ENCODE results near the gene MPC2.
A peak's percentile ranks its signal among the peaks of the same experiment; 100 is the strongest.
"Not testable (repeated sequence)": the region's sequence is repeated elsewhere in the genome, so short reads cannot be mapped to it uniquely, and the experiment has no call there.

The MPC2 gene

GRCh38 chr1:167904652-167905130 lies 32.2 kb downstream of the MPC2 start:
- peak; percentile 38 for DNase-seq (ENCODE audit: low spot score)

GRCh38 chr1:167900907-167901306 lies 36.0 kb downstream of the MPC2 start:
- DNase-seq (ENCODE audit: low spot score), result no peak

GRCh38 chr1:167899253-167899681 lies 37.6 kb downstream of the MPC2 start:
- DNase-seq (ENCODE audit: low spot score), result peak; percentile 71

GRCh38 chr1:167898578-167899222 lies 38.2 kb downstream of the MPC2 start:
- no peak for DNase-seq (ENCODE audit: low spot score)

- DNase-seq (ENCODE audit: low spot score), result no peak
These were observed 43.1 kb downstream of the MPC2 start for GRCh38 chr1:167893798-167894197.

GRCh38 chr1:167890400-167890799 lies 46.5 kb downstream of the MPC2 start:
- no peak for DNase-seq (ENCODE audit: low spot score)

- DNase-seq (ENCODE audit: low spot score), result not testable (repeated sequence)
These were observed 49.7 kb downstream of the MPC2 start for GRCh38 chr1:167887187-167887586.

GRCh38 chr1:167882376-167882775 lies 54.5 kb downstream of the MPC2 start:
- DNase-seq (ENCODE audit: low spot score), result no peak

DNA sequence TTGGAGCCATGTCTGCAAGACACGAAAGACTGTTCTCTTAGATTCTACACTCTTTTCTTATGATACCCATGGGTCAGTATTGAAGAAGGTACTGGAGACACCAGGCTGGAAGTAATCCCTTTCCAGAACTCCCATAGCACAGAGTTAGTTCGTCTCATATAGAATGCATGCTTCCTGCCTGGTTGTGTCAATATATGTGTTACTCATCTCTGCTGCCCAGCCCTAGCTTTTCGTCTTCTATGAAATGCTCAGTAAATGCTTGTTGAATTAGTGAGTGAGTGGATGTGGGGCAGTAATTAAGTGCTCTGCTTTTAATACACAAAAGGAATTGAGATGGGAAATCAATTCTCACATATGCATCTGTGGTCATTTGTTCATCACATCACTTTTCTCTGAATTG lies 55.1 kb downstream of the MPC2 start:
- DNase-seq (ENCODE audit: low spot score), result no peak

GRCh38 chr1:167881069-167881468 lies 55.8 kb downstream of the MPC2 start:
- no peak for DNase-seq (ENCODE audit: low spot score)

GRCh38 chr1:167880580-167881021 lies 56.3 kb downstream of the MPC2 start:
- no peak for DNase-seq (ENCODE audit: low spot score)

DNA sequence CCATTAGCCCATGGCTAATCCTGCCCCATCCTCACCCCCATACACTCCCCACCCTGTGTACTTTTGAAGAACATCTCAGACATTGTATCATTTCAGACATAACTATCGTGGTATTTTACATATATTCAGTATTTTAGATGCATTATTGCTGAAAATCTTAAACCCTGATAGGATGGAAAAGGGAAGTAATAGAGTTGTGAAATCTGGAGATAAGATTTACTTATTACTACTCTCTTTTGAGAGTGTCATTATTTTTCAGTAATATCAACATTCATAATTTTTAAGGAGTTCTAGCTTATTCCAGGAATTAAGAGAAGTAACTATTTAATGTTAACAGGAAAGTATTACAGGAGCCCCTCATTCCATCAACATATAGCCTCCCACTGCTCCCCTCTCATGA lies 57.4 kb downstream of the MPC2 start:
- DNase-seq (ENCODE audit: low spot score), result no peak

- DNase-seq (ENCODE audit: low spot score), result no peak
These were observed 58.3 kb downstream of the MPC2 start for GRCh38 chr1:167878372-167879160.

DNA sequence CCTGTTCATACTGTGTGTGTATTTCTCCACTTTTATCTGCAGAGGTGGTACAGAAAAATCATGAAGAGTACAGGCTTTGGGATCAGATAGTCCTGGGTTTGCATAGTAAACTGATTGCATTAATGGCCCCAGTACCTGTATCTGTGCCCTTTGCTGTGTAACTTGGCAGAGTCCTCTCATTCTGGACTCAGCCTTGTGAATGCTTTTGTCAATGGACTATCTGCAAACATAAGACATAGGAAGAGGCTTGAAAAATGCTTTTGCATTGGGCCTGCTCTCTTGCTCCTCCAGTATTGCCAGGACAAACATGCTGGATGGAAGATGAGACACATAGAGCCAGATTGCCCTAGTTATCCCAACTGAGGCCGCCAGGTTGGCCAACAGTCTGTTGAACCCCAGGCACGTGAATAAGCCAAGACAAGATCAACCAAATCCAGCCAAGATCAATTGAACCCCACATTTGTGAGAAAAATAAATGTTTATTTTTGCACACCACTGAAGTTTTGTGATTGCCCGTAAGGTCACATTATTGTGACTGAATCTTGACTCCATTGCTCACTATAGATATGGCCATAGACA lies 60.2 kb downstream of the MPC2 start:
- no peak for DNase-seq (ENCODE audit: low spot score)

GRCh38 chr1:167871331-167871730 lies 65.5 kb downstream of the MPC2 start:
- DNase-seq (ENCODE audit: low spot score), result no peak

DNA sequence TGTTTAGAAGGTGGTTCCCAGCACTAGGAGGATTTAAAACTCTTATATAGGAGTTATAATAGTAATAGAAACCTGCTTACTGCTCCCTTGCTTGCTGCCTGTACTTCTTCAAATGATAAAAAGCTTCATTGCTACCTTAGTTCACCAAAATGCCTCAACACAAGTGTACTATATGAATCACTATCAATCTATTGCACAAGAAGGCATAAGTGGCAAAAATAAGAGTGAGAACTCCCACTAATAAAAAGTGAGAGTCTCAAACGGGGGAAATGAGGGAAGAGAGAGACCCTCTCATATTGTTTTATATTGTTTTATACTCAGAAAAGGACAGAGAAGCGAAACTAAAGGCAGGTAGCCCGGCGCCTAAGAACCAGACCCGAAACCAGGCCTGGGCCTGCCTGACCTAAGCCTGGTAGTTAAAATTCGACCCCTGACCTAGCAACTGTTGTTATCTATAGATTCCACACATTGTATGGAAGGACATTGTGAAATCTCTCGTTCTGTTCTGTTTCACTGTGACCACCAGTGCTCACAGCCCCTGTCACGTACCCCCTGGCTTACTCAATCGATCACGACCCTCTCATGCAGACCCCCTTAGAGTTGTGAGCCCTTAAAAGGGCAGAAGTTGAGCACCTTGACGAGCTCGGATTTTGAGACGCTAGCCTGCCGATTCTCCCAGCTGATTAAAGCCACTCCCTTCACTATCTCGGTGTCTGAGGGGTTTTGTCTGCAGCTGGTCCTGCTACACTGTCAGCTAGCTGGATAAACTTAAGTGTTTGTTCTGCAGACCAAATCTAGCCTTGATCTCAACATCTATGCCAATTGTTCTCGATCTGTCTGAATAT lies 67.5 kb downstream of the MPC2 start:
- DNase-seq (ENCODE audit: low spot score), result not testable (repeated sequence)

DNA sequence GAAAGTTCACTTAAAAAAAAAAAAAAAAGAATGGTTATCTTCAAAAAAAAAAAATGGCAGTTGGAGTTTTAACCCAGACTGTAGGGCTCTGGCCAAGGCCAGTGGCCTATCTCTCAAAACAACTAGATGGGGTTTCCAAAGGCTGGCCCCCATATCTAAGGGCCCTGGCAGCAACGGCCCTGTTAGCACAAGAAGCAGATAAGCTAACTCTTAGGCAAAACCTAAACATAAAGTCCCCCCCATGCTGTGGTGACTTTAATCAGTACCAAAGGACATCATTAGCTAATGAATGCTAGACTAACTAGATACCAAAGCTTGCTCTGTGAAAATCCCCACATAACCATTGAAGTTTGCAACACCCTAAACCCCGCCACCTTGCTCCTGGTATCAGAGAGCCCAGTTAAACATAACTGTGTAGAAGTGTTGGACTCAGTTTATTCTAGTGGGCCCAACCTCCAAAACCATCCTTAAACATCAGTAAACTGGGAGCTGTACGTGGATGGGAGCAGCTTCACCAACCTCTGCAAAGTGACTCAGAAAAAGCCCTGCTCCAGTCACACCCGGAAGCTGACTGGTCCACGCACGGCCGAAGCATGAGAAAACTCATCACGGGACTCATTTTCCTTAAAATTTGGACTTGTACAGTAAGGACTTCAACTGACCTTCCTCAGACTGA lies 70.0 kb downstream of the MPC2 start:
- DNase-seq (ENCODE audit: low spot score), result not testable (repeated sequence)

Measured in AG20443 (cell line).